ENCODE measurements around the gene TMEM190. TPM values are rescaled to one million over a fixed set of nuclear protein-coding genes. Genes with fewer than 3 reads are reported as not detected.
"Not testable (repeated sequence)": the region's sequence is repeated elsewhere in the genome, so short reads cannot be mapped to it uniquely, and the experiment has no call there.

Gene TMEM190
- total RNA-seq, 1 donor from 2014 or later, result not detected

- intact Hi-C loops (cut with micrococcal nuclease), result not testable (repeated sequence)
Measured at GRCh38 chr19:55409179-55409578, 32.6 kb downstream of the TMEM190 start.

DNA sequence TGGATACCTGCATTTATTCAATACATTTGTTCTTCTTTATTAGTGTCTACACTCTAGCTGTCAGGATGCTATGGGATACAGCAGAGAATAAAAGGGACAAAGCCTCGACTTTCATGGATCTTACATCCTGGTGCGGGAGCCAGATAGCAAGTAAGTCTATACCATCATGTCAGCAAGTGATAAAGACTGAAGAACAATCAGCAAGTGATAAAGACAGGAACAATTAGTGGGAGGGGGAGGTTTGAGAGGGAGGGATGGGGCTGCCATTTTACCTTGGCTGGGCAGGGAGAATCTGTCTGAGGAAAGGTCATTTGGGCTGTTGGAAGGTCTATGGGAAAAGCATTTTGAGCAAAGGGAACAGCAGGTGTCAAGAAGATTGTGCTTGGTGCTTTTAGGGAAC is 33.5 kb downstream of the TMEM190 start:
- intact Hi-C loops (cut with micrococcal nuclease), result no loop called here

DNA sequence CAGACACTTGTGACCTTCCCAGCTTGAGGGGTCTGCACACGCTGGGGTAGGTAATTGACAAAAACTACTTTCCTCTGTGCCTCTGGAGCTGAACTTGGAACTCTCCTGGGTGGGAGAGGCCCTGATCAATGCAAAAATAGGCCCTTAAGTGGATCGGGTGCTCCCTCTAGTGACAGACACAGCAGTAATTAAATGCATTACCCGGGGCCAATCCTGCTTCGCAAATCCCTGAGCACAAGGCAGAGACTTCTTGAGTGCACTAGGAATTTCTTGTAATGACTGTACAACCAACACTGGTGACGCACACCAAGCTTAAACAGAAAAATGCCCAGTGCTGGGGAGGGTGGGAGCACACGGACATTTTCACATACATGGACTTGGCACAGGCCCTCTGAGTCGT is 41.6 kb downstream of the TMEM190 start:
- intact Hi-C loops (cut with micrococcal nuclease), result loop anchor here (1.0 kb wide), 5 partner anchors 117 to 330 kb away; no protein-coding TSS in a partner anchor

GRCh38 chr19:55419103-55419502 is 42.5 kb downstream of the TMEM190 start:
- intact Hi-C loops (cut with micrococcal nuclease), result no loop called here

GRCh38 chr19:55419624-55420236 is 43.1 kb downstream of the TMEM190 start:
- intact Hi-C loops (cut with micrococcal nuclease), result no loop called here

DNA sequence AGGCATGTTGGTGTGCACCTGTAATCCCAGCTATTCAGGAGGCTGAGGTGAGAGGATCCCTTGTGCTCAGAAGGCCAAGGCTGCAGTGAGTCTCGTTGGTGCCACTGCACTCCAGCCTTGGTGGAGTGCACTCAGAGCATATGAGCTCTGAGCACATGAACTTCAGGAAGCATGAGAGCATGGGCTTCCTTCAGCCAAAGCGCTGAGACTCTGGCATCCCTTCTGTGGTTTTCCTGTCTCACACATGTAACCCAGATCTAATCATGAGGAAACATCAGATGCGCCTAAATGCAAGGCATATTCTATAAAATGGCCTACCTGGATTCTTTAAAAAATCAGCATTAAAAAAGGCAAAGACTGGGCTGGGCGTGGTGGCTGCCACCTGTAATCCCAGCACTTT is 44.7 kb downstream of the TMEM190 start:
- intact Hi-C loops (cut with micrococcal nuclease), result not testable (repeated sequence)

DNA sequence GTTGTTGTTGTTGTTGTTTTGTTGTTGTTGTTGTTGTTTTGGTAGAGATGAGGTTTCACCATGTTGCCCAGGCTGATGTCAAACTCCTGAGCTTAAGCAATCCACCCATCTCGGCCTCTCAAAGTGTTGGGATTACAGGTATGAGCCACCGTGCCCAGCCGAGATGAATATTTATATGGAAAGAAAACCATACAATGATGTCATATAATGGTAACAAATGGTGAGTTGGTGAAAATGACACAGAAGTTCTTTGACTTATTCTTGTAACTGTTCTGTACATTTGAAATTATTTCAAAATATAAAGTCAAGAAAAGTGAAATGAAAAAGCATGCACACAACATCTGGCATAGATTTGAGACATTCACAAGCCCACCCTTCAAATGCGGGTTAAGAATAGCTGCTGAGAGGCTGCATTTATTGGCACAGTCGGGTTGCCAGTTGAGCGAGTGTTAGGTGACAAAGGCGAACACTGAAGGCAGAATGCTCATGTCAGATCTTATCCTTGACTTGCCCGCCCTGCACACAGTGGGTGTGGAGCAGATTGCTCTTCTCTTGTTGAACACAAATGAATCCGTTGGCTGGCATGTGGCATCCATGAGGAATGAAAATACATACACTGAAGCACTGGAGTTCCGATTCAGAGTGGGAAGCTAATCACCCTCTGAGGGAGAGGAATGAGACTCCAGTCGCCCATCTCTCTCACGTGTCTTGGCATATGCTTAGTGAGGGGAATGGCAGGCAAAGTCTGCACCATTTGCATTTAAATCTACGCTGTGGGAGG is 46.8 kb downstream of the TMEM190 start:
- intact Hi-C loops (cut with micrococcal nuclease), result no loop called here

DNA sequence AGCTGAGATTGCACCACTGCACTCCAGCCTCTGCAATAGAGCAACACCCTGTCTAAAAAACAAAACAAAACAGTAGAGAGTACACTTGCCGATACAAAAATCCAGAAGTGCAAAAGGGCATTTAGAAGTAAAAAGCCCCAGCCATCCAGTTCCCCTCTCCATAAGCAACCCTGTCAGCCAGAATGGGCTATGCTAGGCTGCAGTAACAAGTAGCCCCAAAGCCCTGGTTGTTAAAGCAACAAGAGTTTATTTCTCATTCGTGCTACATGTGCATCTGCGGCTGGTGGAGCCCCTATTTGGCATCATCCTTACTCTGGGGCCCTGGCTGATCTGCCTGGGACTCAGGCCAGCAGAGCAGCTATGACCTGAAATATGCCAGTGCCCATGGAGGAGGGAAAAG is 47.9 kb downstream of the TMEM190 start:
- intact Hi-C loops (cut with micrococcal nuclease), result no loop called here

- intact Hi-C loops (cut with micrococcal nuclease), result no loop called here
Measured at GRCh38 chr19:55426042-55426441, 49.4 kb downstream of the TMEM190 start.

Other genes starting within 250 kb of the TMEM190 start
- not detected in 2 replicates for gene TNNT1, start 227.6 kb upstream of the TMEM190 start, total RNA-seq
- 0.63 TPM in 1 of 2 replicates, not detected in the other for gene TNNI3, start 219.1 kb upstream of the TMEM190 start, total RNA-seq
- gene DNAAF3, start 210.2 kb upstream of the TMEM190 start, total RNA-seq, result not detected in 2 replicates
- gene SYT5, start 196.5 kb upstream of the TMEM190 start, total RNA-seq, result not detected in 2 replicates
- 0.05 and 0.07 TPM in 2 replicates for gene PTPRH, start 167.3 kb upstream of the TMEM190 start, total RNA-seq
- gene TMEM86B, start 148.1 kb upstream of the TMEM190 start, total RNA-seq, result 11.2 and 12.6 TPM in 2 replicates
- 242 and 247 TPM in 2 replicates for gene PPP6R1, start 117.8 kb upstream of the TMEM190 start, total RNA-seq
- 30.0 and 33.5 TPM in 2 replicates for gene HSPBP1, start 96.7 kb upstream of the TMEM190 start, total RNA-seq
- gene BRSK1, start 92.8 kb upstream of the TMEM190 start, total RNA-seq, result 8.1 and 10.0 TPM in 2 replicates
- 0.93 and 1.4 TPM in 2 replicates for gene TMEM150B, start 51.5 kb upstream of the TMEM190 start, total RNA-seq
- gene KMT5C, start 37.0 kb upstream of the TMEM190 start, total RNA-seq, result 15.4 and 19.9 TPM in 2 replicates
- gene COX6B2, start 22.1 kb upstream of the TMEM190 start, total RNA-seq, result 0.44 and 0.51 TPM in 2 replicates
- gene GARIN5B, start 13.6 kb upstream of the TMEM190 start, total RNA-seq, result not detected in 2 replicates
- gene IL11, start 6.4 kb upstream of the TMEM190 start, total RNA-seq, result 0.51 and 0.74 TPM in 2 replicates
- 11.8 and 14.8 TPM in 2 replicates for gene TMEM238, start 7.5 kb downstream of the TMEM190 start, total RNA-seq
- gene RPL28, start 9.1 kb downstream of the TMEM190 start, total RNA-seq, result 2,242 and 2,308 TPM in 2 replicates
- 167 and 180 TPM in 2 replicates for gene UBE2S, start 31.0 kb downstream of the TMEM190 start, total RNA-seq
- not detected in 2 replicates for gene SHISA7, start 66.5 kb downstream of the TMEM190 start, total RNA-seq
- 18.3 and 22.5 TPM in 2 replicates for gene ISOC2, start 84.8 kb downstream of the TMEM190 start, total RNA-seq
- gene C19orf85, start 87.9 kb downstream of the TMEM190 start, total RNA-seq, result not detected in 2 replicates
- 6.3 and 8.9 TPM in 2 replicates for gene ZNF628, start 99.8 kb downstream of the TMEM190 start, total RNA-seq
- gene NAT14, start 108.4 kb downstream of the TMEM190 start, total RNA-seq, result 11.4 and 13.2 TPM in 2 replicates
- gene SSC5D, start 111.6 kb downstream of the TMEM190 start, total RNA-seq, result 0.15 and 0.39 TPM in 2 replicates
- gene SBK2, start 160.3 kb downstream of the TMEM190 start, total RNA-seq, result not detected in 2 replicates
- gene SBK3, start 168.7 kb downstream of the TMEM190 start, total RNA-seq, result not detected in 2 replicates
- gene ZNF579, start 204.0 kb downstream of the TMEM190 start, total RNA-seq, result 7.3 and 8.0 TPM in 2 replicates
- gene FIZ1, start 222.7 kb downstream of the TMEM190 start, total RNA-seq, result 14.9 and 15.5 TPM in 2 replicates
- gene ZNF524, start 223.5 kb downstream of the TMEM190 start, total RNA-seq, result 21.0 and 25.4 TPM in 2 replicates
- gene ZNF865, start 228.8 kb downstream of the TMEM190 start, total RNA-seq, result 15.8 and 16.8 TPM in 2 replicates
- 4.6 and 4.7 TPM in 2 replicates for gene ZNF784, start 247.7 kb downstream of the TMEM190 start, total RNA-seq

All from T-helper 1 cell treated with Interleukin-12 subunit alpha and Interleukin-12 subunit beta and Interleukin-4 antibody, amounts not matched to agents 30 ng/mL and 1 ng/mL, for 36 hours (primary cell).